Left colon (tissue), 2 donors: Measurements from ENCODE around the gene ZNF566. TPM values are rescaled to one million over a fixed set of nuclear protein-coding genes. Genes with fewer than 3 reads are reported as not detected.

Experiments used
- total RNA-seq, 2 donors: library from RNA; stranded (reverse); fragmentation: NEBNext Ultra II Directional; extraction: Animal tissue kit (Norgen Biotek cat#: 25700); gene quantifications; one replicate each; pipeline ENCODE4 v1.2.1, GENCODE V29; 2021
- donor health status: DM: no; HTN: no; CAD: no.
- donor health status: DM: yes; HTN: yes; CAD: no.

The ZNF566 gene
- total RNA-seq, 2 donors from 2014 or later, result 5.7 to 6.8 TPM

Other genes with a start within 250 kb of the ZNF566 start
- gene ZFP14, start 110.4 kb downstream of the ZNF566 start, total RNA-seq, result 1 to 10 TPM; 3.7 to 4.0 TPM
- 1 to 10 TPM; 1.5 to 1.6 TPM for gene ZFP82, start 70.9 kb downstream of the ZNF566 start, total RNA-seq
- gene ZNF260, start 38.7 kb upstream of the ZNF566 start, total RNA-seq, result 1 to 10 TPM; 6.6 to 7.2 TPM
- 1 to 10 TPM; 4.8 to 4.9 TPM for gene ZNF529, start 83.7 kb upstream of the ZNF566 start, total RNA-seq
- gene ZNF382, start 115.8 kb upstream of the ZNF566 start, total RNA-seq, result 1 to 10 TPM in 1 of 2 donors, under 1 TPM in 1; 0.49 to 1.5 TPM
- 1 to 10 TPM; 3.5 to 4.2 TPM for gene ZNF461, start 177.3 kb upstream of the ZNF566 start, total RNA-seq
- 1 to 10 TPM; 3.8 to 4.7 TPM for gene ZNF567, start 198.1 kb upstream of the ZNF566 start, total RNA-seq